ENCODE data around the gene SOCS1.
"Not testable (repeated sequence)": the region's sequence is repeated elsewhere in the genome, so short reads cannot be mapped to it uniquely, and the experiment has no call there.

SOCS1 gene

GRCh38 chr16:11224894-11225676 is 30.9 kb downstream of the SOCS1 start:
- no peak for DNase-seq (ENCODE audit: low read depth)

- no peak for DNase-seq (ENCODE audit: low read depth)
Observed at GRCh38 chr16:11224096-11224893, 31.7 kb downstream of the SOCS1 start.

GRCh38 chr16:11220507-11220906 is 35.5 kb downstream of the SOCS1 start:
- not testable (repeated sequence) for DNase-seq (ENCODE audit: low read depth)

GRCh38 chr16:11219178-11219577 is 36.8 kb downstream of the SOCS1 start:
- DNase-seq (ENCODE audit: low read depth) = no peak

GRCh38 chr16:11218604-11218962 is 37.4 kb downstream of the SOCS1 start:
- DNase-seq (ENCODE audit: low read depth) = no peak

- DNase-seq (ENCODE audit: low read depth) = no peak
Observed at GRCh38 chr16:11217651-11218603, 38.1 kb downstream of the SOCS1 start.

GRCh38 chr16:11215935-11216556 is 40.0 kb downstream of the SOCS1 start:
- DNase-seq (ENCODE audit: low read depth) = no peak

- no peak for DNase-seq (ENCODE audit: low read depth)
Observed at GRCh38 chr16:11213799-11214198, 42.2 kb downstream of the SOCS1 start.

GRCh38 chr16:11213373-11213772 is 42.6 kb downstream of the SOCS1 start:
- no peak for DNase-seq (ENCODE audit: low read depth)

- no peak for DNase-seq (ENCODE audit: low read depth)
Observed at GRCh38 chr16:11212798-11213196, 43.2 kb downstream of the SOCS1 start.

GRCh38 chr16:11211977-11212797 is 43.8 kb downstream of the SOCS1 start:
- no peak for DNase-seq (ENCODE audit: low read depth)

- DNase-seq (ENCODE audit: low read depth) = peak; percentile 29
Observed at GRCh38 chr16:11211061-11211976, 44.7 kb downstream of the SOCS1 start.

- DNase-seq (ENCODE audit: low read depth) = no peak
Observed at GRCh38 chr16:11210260-11210659, 45.7 kb downstream of the SOCS1 start.

GRCh38 chr16:11208916-11209665 is 46.9 kb downstream of the SOCS1 start:
- peak; percentile 38 for DNase-seq (ENCODE audit: low read depth)

- DNase-seq (ENCODE audit: low read depth) = no peak
Observed at GRCh38 chr16:11207646-11208045, 48.4 kb downstream of the SOCS1 start.

- peak; percentile 41 for DNase-seq (ENCODE audit: low read depth)
Observed at GRCh38 chr16:11205754-11206581, 50.0 kb downstream of the SOCS1 start.

GRCh38 chr16:11205065-11205699 is 50.8 kb downstream of the SOCS1 start:
- no peak for DNase-seq (ENCODE audit: low read depth)
